Right atrium auricular region (tissue), 2 donors: ENCODE measurements around the gene LRRC3. TPM values are rescaled to one million over a fixed set of nuclear protein-coding genes. Genes with fewer than 3 reads are reported as not detected.
A peak's percentile ranks its signal among the peaks of the same experiment; 100 is the strongest.

ENCODE experiments used
- DNase-seq: peaks from one replicate; pipeline ENCODE4 v3.0.0-alpha.2; 2019; ENCODE audit warnings: low spot score
- H3K27ac ChIP-seq, 2 donors: fragments of 200-600 bp; sonication (generic); 1 replicate in 1 of 2; 2 replicates in 1 of 2; pipeline ENCODE4 v1.5.1; 2016 to 2019
- H3K27me3 ChIP-seq, 2 donors: fragments of 200-600 bp; sonication (generic); one replicate each; pipeline versions ENCODE4 v1.5.1 to v1.6.0; 2017 to 2019
- H3K36me3 ChIP-seq: fragments of 200-600 bp; sonication (generic); one replicate; pipeline ENCODE4 v1.5.1; 2016
- H3K4me1 ChIP-seq, 2 donors: fragments of 200-600 bp; sonication (generic); one replicate each; pipeline versions ENCODE4 v1.5.1 to v1.6.0; 2017 to 2019
- H3K4me3 ChIP-seq, 2 donors: fragments of 200-600 bp; sonication (generic); 1 replicate in 1 of 2; 2 replicates in 1 of 2; pipeline ENCODE4 v1.5.1; 2017 to 2019; ENCODE audit warnings: mild to moderate bottlenecking in 1 of 2, moderate library complexity in 1 of 2
- H3K9me3 ChIP-seq, 2 donors: fragments of 200-600 bp; sonication (generic); one replicate each; pipeline ENCODE4 v1.5.1; 2019
- total RNA-seq, 2 donors: library from RNA; depleted of rRNA; stranded (reverse); fragments of >200 nt; gene quantifications; one replicate each; pipeline ENCODE4 v1.1.0, GENCODE V29; 2016
- TF ChIP-seq, protein P1 (sequence below), 2 donors: fragments of 200-600 bp; sonication (generic); IDR thresholded peaks; one replicate each; pipeline ENCODE4 v1.5.1; 2019; ENCODE audit warnings: antibody characterized with exemption in 2 of 2

LRRC3 gene
- total RNA-seq, 2 donors from 2014 or later = 1.1 to 1.7 TPM

- no peaks in the 10 kb centered on the region for H3K27me3 ChIP-seq
- peaks cover 0 to 13% of the 10 kb centered on the region in 2 donors for H3K4me1 ChIP-seq
- DNase-seq = no peak
- H3K36me3 ChIP-seq = no peaks in the 10 kb centered on the region
- H3K4me3 ChIP-seq = no peak overlapping the region
- H3K27ac ChIP-seq = no peak overlapping the region
- TF ChIP-seq, protein P1, sequence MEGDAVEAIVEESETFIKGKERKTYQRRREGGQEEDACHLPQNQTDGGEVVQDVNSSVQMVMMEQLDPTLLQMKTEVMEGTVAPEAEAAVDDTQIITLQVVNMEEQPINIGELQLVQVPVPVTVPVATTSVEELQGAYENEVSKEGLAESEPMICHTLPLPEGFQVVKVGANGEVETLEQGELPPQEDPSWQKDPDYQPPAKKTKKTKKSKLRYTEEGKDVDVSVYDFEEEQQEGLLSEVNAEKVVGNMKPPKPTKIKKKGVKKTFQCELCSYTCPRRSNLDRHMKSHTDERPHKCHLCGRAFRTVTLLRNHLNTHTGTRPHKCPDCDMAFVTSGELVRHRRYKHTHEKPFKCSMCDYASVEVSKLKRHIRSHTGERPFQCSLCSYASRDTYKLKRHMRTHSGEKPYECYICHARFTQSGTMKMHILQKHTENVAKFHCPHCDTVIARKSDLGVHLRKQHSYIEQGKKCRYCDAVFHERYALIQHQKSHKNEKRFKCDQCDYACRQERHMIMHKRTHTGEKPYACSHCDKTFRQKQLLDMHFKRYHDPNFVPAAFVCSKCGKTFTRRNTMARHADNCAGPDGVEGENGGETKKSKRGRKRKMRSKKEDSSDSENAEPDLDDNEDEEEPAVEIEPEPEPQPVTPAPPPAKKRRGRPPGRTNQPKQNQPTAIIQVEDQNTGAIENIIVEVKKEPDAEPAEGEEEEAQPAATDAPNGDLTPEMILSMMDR (IDR thresholded peaks at IDR 0.05) = no peak
- H3K9me3 ChIP-seq = no peaks in the 10 kb centered on the region
Measured at GRCh38 chr21:44461005-44461404, 5.7 kb downstream of the LRRC3 start.

- no peak overlapping the region for H3K4me3 ChIP-seq
- DNase-seq = no peak
- H3K4me1 ChIP-seq = peaks cover 0 to 7% of the 10 kb centered on the region in 2 donors
- TF ChIP-seq, protein P1 (IDR thresholded peaks at IDR 0.05) = peak; percentile 9 to 51
- no peaks in the 10 kb centered on the region for H3K36me3 ChIP-seq
- H3K27me3 ChIP-seq = no peaks in the 10 kb centered on the region
- H3K9me3 ChIP-seq = no peaks in the 10 kb centered on the region
- H3K27ac ChIP-seq = no peak overlapping the region
Measured at GRCh38 chr21:44461464-44462001, 6.2 kb downstream of the LRRC3 start.

DNA sequence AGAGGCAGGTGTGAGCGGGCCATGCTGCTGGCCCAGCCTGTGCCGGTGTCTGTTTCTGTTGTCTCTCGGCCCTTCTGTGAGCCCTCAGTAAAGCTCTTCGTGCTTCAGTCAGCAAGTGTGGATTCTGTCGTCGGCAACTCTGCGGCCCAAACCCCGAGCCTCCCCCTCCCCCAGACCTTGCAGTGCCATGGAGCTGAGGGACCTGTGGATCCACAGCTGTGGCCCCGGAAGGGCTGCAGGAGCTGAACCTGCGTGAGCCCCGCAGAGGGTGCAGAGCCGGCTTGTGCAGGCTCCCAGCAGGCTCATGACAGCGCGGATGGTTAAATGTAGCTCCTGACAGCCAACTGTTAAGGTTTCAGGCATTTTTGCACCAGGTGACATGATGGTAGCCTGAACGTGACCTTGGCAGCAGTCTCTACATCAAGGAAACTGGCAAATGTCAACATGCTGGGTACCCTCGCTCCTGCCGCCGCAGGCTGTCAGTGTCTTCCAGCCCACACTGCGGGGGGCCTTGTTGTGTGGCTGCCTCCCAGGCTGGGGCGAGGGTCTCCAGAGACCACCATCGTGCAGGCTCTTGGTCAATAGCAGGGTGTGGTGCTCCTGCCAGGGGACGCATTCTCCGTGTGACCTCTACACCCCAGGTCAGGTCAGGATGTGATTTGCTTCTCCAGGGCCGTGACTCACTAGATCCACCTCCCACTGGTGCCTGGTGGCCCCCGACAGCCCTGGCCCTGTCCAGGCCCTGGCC is 7.0 kb downstream of the LRRC3 start:
- no peak for DNase-seq
- H3K27ac ChIP-seq = no peak overlapping the region
- TF ChIP-seq, protein P1 (IDR thresholded peaks at IDR 0.05) = no peak
- no peaks in the 10 kb centered on the region for H3K36me3 ChIP-seq
- peaks cover 0 to 7% of the 10 kb centered on the region in 2 donors for H3K4me1 ChIP-seq
- H3K9me3 ChIP-seq = no peaks in the 10 kb centered on the region
- no peaks in the 10 kb centered on the region for H3K27me3 ChIP-seq
- no peak overlapping the region for H3K4me3 ChIP-seq

DNA sequence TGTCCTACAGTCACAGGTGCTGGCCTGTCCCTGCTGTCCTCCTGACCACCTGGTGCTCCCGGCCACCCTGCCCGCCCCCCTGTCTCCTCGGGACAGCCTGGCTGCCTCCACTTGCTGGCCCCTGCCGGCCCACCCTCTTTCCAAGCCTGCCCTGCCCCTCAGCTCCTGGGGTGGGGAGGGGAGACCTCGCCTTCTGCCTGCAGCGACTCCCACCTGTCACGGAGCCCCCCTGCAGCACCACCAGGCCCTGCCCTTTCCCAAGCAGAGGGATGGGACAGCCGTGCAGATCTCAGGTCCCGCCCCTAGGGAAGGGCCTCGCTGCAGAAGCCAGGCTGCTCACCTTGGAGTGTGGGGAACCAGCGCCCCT is 7.5 kb downstream of the LRRC3 start:
- Histone ChIP-seq H3K27ac (no peak overlapping the region), H3K9me3 (no peaks in the 10 kb centered on the region), H3K4me1 (peaks cover 0 to 7% of the 10 kb centered on the region in 2 donors), H3K4me3 (no peak overlapping the region), H3K36me3 (no peaks in the 10 kb centered on the region), H3K27me3 (no peaks in the 10 kb centered on the region)
- DNase-seq = no peak
- TF ChIP-seq, protein P1 (IDR thresholded peaks at IDR 0.05) = no peak

DNA sequence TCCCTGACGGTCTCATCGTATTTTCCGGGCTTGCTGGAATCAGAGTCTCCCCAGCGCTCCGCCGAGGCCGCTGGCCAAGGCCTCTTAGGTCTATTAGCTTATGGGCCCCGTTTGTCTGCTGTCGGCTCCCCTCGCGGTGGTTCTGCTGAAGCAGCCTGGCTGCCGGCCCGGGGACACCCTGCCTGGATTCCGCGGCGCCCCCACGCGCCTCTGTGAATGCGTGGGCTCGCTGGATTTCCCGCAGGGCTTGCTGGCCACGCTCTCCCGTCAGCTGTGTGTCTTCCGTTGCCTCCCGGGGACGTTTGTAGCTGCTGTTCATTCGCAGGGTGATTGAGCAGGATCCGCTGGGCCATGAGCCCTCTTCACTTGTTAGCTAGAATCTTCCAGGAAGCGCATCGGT is 8.4 kb downstream of the LRRC3 start:
- Histone ChIP-seq H3K27me3 (no peaks in the 10 kb centered on the region), H3K9me3 (no peaks in the 10 kb centered on the region), H3K4me3 (no peak overlapping the region), H3K27ac (no peak overlapping the region), H3K4me1 (peaks cover 0 to 7% of the 10 kb centered on the region in 2 donors), H3K36me3 (no peaks in the 10 kb centered on the region)
- DNase-seq = no peak
- TF ChIP-seq, protein P1 (IDR thresholded peaks at IDR 0.05) = no peak
